Measurements from ENCODE around the gene RASA3. TPM values are rescaled to one million over a fixed set of nuclear protein-coding genes. Genes with fewer than 3 reads are reported as not detected.

RASA3 gene
- polyA plus RNA-seq, 1 experiment: 31.4 TPM

GRCh38 chr13:113938246-113938645, 194.2 kb downstream of the RASA3 start:
- H3K27me3 ChIP-seq (ENCODE audit: control insufficient read depth, insufficient read depth, low read length): no peaks in the 10 kb centered on the region
- H3K36me3 ChIP-seq (ENCODE audit: control insufficient read depth, insufficient read depth, low read length): no peaks in the 10 kb centered on the region
- H3K4me3 ChIP-seq (ENCODE audit: low read depth, low read length): no peak overlapping the region
- DNase-seq (ENCODE audit: low read depth): no peak
- CTCF ChIA-PET: interaction anchor here (1.3 kb wide), 1 partner anchor 9 kb away, joined by 4 read pairs; no protein-coding TSS in a partner anchor
- TF ChIP-seq CTCF (IDR thresholded peaks at IDR 0.05; ENCODE audit: insufficient read depth, low read depth, low read length): no peak
- POLR2A ChIA-PET: no interaction called here

- DNase-seq (ENCODE audit: low read depth): no peak
- TF ChIP-seq CTCF (IDR thresholded peaks at IDR 0.05; ENCODE audit: insufficient read depth, low read depth, low read length): no peak
- no peaks in the 10 kb centered on the region for H3K27me3 ChIP-seq (ENCODE audit: control insufficient read depth, insufficient read depth, low read length)
- ChIA-PET CTCF (interaction anchor here (1.3 kb wide), 1 partner anchor 10 kb away, joined by 4 read pairs; no protein-coding TSS in a partner anchor), POLR2A (no interaction called here)
- no peaks in the 10 kb centered on the region for H3K36me3 ChIP-seq (ENCODE audit: control insufficient read depth, insufficient read depth, low read length)
- H3K4me3 ChIP-seq (ENCODE audit: low read depth, low read length): no peak overlapping the region
These were observed 194.8 kb downstream of the RASA3 start for GRCh38 chr13:113937527-113938180.

GRCh38 chr13:113937073-113937472, 195.3 kb downstream of the RASA3 start:
- CTCF ChIA-PET: interaction anchor here (0.8 to 1.3 kb wide), 2 partner anchors 10 kb away, joined by 3 to 4 read pairs; no protein-coding TSS in a partner anchor
- no peaks in the 10 kb centered on the region for H3K36me3 ChIP-seq (ENCODE audit: control insufficient read depth, insufficient read depth, low read length)
- H3K27me3 ChIP-seq (ENCODE audit: control insufficient read depth, insufficient read depth, low read length): no peaks in the 10 kb centered on the region
- no peak for TF ChIP-seq CTCF (IDR thresholded peaks at IDR 0.05; ENCODE audit: insufficient read depth, low read depth, low read length)
- no peak overlapping the region for H3K4me3 ChIP-seq (ENCODE audit: low read depth, low read length)
- POLR2A ChIA-PET: no interaction called here
- no peak for DNase-seq (ENCODE audit: low read depth)

- TF ChIP-seq CTCF (IDR thresholded peaks at IDR 0.05; ENCODE audit: insufficient read depth, low read depth, low read length): no peak
- Histone ChIP-seq H3K36me3 (ENCODE audit: control insufficient read depth, insufficient read depth, low read length) (no peaks in the 10 kb centered on the region), H3K27me3 (ENCODE audit: control insufficient read depth, insufficient read depth, low read length) (no peaks in the 10 kb centered on the region), H3K4me3 (ENCODE audit: low read depth, low read length) (no peak overlapping the region)
- CTCF ChIA-PET: interaction anchor here (0.8 kb wide), 1 partner anchor 11 kb away, joined by 3 read pairs; no protein-coding TSS in a partner anchor
- POLR2A ChIA-PET: no interaction called here
- DNase-seq (ENCODE audit: low read depth): no peak
These were observed 196.1 kb downstream of the RASA3 start for GRCh38 chr13:113936166-113936965.

Measured in BJ (cell line).